Measurements from ENCODE around the gene MED22.
"Not testable (repeated sequence)": the region's sequence is repeated elsewhere in the genome, so short reads cannot be mapped to it uniquely, and the experiment has no call there.

MED22 gene

DNA sequence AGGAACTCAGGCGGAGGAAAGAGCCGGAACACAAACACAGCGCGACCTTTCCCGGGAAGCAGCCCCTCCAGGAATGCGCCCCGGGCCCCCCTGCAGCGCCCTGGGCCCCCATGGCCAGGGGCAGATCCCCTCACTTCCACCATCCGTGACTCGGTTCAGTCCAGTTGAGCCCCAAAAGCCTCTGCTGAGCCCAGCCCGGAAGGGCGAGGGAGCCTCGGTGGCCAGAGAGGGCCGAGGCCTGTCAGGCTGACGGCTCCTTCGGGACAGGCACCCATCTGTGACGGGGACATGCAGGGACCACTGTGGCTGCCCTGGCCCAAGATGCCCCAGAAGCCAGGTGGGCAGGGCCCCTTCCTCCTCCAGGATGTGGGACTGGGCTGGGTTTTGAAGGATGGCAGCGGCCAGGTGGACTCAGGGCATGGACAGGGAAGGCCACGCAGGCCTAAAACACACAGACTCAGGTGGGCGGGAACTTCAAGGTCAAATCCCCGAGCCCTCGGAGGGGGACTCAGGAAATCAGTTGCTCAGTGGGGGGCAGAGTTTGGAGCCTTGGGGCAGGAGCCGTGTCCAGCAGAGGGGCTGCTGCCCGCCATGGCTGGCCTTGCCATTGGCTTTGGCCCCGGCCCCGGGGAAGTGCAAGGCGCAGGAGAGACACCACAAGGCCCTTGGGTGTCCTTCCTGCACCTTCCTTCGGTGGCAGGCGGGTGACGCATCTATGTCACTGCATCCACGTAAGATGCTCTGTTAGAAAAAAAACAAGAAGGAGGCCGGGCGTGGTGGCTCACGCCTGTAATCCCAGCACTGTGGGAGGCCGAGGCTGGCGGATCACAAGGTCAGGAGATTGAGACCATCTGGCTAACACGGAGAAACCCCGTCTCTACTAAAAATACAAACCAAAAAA lies 43.2 kb downstream of the MED22 start:
- DNase-seq, result no peak

DNA sequence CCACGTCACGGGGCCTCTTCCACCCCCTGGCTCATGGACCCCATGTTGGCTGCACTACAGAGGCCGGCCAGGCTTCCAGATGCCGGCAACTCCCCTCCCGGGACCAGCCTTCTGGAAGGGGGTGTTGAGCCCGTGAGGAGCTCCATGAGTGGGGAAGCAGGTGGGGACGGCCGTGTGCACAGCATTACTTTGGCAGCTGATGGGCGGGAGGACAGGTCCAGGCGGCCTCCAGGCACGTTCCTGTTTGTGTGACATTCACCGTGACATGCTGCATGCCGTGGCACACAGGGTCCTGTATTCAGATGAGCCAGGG lies 43.8 kb downstream of the MED22 start:
- no peak for DNase-seq

DNA sequence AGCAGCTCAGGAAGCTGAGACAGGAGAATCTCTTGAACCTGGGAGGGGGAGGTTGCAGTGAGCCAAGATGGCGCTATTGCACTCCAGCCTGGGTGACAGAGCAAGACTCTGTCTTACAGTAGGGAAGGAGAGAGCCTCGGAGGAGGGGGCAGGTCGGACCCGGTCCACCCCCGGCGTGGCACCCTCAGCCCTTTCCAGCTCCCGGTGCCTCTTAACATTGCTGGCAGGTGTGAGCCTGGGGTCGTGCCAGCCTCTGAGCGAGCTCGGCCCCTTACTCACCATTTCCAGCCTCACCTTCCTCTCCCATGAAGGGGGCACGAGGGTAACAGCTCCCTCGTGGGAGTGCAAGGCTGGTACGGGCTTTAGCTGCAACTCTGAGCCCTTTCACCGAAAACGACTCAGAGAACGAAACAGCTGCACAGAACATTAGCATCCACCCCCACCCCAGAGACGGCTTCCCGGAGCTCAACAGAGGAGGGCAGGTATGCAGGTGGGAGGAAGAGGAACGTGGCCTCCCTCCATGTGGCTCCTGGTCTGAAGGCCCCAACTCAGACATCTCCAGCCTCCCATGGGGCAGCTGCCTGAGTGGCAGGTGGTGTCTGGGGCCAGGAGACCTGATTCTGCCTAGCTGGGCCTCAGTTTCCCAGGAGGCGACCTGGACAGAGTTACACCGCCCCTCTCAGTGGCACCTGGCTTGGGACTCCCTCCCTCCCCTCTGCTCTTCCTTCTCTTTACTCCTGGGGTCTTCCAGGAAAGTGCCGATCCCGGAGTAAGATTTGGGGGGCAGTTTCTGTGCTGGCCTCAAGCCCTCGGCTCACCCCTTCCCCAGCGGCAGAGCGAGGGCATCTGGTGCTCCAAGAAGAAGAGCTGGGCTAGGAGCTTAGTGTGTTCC lies 44.4 kb downstream of the MED22 start:
- DNase-seq, result no peak

DNA sequence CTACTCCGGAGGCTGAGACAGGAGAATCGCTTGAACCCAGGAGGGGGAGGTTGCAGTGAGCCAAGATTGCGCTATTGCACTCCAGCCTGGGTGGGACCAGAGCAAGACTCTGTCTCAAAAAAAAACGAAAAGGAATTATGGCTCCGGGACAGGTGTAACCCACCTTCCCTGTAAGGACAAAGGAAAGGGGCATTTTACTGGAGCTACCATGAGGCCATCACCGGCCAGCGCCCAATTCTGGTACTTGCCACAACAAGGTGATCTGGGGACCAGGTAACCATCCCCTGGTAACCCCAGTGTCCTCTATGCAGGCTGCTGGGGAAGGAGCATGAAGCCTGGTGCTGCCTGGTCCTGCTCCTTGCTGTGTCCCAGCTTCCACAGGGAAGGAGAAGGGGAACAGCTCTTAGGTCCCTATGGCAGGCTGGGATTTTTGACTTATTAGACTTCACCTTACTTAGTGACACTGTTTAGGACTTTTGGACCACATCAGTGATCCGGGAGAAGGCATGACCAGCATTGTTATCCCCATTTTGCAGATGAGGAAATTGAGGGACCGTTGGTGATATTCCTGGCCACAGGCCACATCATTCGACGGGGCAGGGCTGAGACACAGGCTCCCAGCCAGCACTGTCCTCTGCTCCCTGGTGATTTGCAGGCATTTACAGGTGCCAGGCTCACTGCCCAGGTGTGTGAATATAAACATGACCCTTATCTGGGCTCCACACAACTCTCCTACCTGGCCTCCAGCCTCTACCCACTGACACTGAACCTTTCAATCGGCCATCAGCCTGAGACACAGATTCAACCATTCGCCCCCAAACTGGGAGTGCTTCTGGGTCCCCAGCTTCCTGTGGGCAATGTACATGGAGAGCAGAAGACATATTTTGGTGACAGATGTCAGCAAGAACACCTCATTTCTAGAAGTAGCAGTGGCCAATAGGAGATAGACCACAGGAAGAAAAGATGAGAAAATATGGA lies 46.4 kb downstream of the MED22 start:
- no peak for DNase-seq

DNA sequence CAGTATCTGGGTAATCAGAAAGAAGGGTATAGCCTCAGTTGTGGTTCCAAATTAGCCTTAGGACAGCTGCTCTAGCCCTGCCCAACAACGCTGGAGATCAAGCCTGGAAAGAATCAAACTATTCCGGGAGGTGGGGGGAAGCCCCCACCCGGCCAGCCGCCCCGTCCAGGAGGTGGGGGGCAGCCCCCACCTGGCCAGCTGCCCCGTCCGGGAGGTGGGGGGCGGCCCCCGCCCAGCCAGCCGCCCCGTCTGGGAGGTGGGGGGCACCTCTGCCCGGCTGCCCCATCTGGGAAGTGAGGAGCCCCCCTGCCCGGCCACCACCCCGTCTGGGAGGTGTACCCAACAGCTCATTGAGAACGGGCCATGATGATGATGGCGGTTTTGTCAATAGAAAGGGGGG lies 47.9 kb downstream of the MED22 start:
- not testable (repeated sequence) for DNase-seq

DNA sequence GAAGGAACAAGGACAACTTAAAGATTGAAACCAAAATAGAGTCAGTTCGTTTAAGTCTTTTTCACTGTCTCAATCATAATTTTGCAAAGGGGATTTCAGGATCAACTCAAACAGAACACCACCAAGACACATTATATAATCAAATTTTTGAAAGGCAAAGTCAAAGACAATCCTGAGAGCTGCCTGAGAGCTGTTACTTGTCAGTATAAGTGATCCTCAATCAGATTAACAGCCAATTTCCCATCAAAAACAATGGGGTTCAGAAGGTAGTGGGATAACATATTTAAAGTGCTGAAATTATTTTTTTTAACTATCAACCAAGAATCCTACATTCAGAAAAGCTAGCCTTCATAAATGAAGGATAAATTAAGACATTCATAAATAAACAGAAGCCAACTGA lies 53.7 kb downstream of the MED22 start:
- DNase-seq, result no peak

DNA sequence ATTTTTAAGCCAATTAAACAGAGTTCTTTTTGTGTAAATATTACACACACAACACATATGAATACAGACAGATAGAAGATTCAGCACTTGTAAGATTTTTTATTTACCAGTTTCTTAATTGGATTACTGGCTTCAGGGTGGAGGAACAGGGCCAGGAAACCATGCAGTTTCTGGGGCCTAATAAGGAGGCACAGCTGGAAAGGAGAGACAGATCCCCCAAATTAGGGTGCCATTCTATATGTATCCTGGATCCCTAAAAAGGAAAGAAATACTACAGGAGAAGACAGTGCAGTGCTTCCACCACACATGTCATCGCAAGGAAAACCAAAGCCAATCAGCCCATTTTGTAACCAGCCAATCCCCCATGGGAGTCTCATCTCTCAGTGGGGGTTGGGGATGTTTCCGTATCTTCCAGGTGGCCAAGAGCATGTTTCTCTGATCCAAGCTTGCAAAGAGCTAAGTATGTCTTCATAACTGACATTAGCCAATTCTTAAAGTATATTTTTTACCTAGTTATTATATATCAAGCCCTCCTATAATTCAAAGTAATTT lies 57.1 kb downstream of the MED22 start:
- DNase-seq, result no peak

Measured in activated naive CD4-positive, alpha-beta T cell treated with Interleukin-2 at 50 U/mL for 16 hours (primary cell).